GM12873 (cell line): ENCODE data around the gene HIPK2.

Experiments used
- CTCF ChIP-seq: IDR thresholded peaks from 2 replicates; pipeline ENCODE4 v1.5.1; 2012; ENCODE audit warnings: low read depth, mild to moderate bottlenecking, moderate library complexity, low read length, control low read depth; ENCODE audit not compliant: insufficient read depth; ENCODE audit errors: missing control alignments

HIPK2 gene

GRCh38 chr7:139767561-139767982 lies 10.2 kb downstream of the HIPK2 start:
- TF ChIP-seq CTCF = no peak

- no peak for TF ChIP-seq CTCF
Measured at GRCh38 chr7:139765143-139765542, 12.7 kb downstream of the HIPK2 start.

GRCh38 chr7:139763330-139763729 lies 14.5 kb downstream of the HIPK2 start:
- no peak for TF ChIP-seq CTCF

- TF ChIP-seq CTCF = no peak
Measured at GRCh38 chr7:139762886-139763285, 14.9 kb downstream of the HIPK2 start.

- TF ChIP-seq CTCF = no peak
Measured at GRCh38 chr7:139758388-139758787, 19.4 kb downstream of the HIPK2 start.

GRCh38 chr7:139757968-139758367 lies 19.8 kb downstream of the HIPK2 start:
- no peak for TF ChIP-seq CTCF

- no peak for TF ChIP-seq CTCF
Measured at GRCh38 chr7:139753693-139754111, 24.1 kb downstream of the HIPK2 start.
